ENCODE data around the gene OR2V2. TPM values are rescaled to one million over a fixed set of nuclear protein-coding genes. Genes with fewer than 3 reads are reported as not detected.

Gene OR2V2
- total RNA-seq, 1 donor from 2014 or later = not detected

DNA sequence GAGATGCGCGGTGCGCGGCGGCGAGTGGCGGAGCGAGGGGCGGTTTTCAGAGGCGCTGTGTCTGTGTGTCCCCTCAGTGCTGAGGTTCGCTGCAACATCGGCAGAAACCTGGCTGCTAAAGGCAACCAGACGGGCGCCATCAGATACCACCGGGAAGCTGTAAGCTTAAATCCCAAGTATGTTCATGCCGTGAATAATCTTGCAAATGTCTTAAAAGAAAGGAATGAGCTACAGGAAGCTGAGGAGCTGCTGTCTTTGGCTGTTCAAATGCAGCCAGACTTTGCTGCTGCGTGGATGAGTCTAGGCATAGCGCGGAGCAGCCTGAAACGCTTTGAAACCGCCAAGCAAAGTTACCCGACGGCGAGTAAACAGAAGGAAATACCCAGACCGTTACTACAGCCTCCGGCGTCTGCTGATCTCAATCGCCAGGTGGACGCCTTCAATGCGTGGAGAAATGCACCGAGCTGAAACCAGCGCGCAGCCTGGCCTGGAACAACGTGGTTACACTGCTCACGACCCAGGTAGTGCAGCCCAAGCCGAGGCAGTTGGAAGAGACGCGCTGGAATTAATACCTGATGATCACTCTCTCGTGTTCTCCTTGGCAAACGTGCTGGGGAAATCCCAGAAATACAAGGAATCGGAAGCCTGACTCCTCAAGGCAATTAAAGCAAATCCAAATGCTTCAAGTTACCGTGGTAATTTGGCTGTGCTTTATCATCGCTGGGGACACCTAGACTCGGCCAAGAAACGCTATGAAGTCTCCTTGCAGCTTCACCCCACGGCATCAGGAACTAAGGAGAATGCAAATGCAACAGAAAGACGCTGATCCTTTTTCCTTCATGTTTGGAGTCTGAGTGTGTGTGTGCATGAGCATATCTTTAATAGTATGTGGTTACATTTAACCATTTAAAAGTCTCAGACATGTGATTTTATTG lies 32.3 kb upstream of the OR2V2 start:
- no peak overlapping the region for H3K27ac Mint-ChIP-seq

DNA sequence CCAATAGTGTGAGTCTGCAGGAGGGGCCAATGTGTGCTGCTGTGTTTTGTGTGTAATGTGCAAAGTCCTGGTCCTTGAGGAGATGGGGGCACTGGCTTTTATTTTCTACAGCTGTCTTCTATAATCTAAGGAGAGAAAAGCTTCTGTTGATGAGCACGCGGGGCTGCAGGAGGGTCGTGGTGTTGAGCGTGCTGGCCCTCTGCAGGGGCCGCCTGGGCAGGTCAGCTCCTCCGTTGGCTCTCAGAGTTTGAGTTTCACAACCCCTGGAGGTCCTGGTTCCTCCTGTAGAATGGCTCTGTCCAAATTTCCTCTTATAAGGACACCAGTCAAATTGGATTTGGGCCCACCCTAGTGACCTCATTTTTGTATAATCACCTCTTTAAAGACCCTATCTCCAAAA lies 29.0 kb upstream of the OR2V2 start:
- ChIA-PET CTCF (interaction anchor here (0.6 kb wide), 1 partner anchor 52 kb away, joined by 3 read pairs; no protein-coding TSS in a partner anchor), POLR2A (no interaction called here)
- DNase-seq (no peak), ATAC-seq (ENCODE audit: low read depth) (no peak)
- Mint-ChIP-seq H3K27ac (no peak overlapping the region), H3K36me3 (ENCODE audit: low read depth) (no peaks in the 10 kb centered on the region), H3K4me3 (no peak overlapping the region), H3K9me3 (no peaks in the 10 kb centered on the region), H3K4me1 (no peaks in the 10 kb centered on the region), H3K27me3 (peaks cover 74% of the 10 kb centered on the region)
- intact Hi-C loops (cut with micrococcal nuclease) = no loop called here
- TF ChIP-seq, protein P1, sequence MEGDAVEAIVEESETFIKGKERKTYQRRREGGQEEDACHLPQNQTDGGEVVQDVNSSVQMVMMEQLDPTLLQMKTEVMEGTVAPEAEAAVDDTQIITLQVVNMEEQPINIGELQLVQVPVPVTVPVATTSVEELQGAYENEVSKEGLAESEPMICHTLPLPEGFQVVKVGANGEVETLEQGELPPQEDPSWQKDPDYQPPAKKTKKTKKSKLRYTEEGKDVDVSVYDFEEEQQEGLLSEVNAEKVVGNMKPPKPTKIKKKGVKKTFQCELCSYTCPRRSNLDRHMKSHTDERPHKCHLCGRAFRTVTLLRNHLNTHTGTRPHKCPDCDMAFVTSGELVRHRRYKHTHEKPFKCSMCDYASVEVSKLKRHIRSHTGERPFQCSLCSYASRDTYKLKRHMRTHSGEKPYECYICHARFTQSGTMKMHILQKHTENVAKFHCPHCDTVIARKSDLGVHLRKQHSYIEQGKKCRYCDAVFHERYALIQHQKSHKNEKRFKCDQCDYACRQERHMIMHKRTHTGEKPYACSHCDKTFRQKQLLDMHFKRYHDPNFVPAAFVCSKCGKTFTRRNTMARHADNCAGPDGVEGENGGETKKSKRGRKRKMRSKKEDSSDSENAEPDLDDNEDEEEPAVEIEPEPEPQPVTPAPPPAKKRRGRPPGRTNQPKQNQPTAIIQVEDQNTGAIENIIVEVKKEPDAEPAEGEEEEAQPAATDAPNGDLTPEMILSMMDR (IDR thresholded peaks at IDR 0.05) = no peak

More for the DNA sequence above, 32.3 kb upstream of the OR2V2 start:
- intact Hi-C loops (cut with micrococcal nuclease) = no loop called here
- Mint-ChIP-seq H3K4me1 (no peaks in the 10 kb centered on the region), H3K9me3 (no peaks in the 10 kb centered on the region), H3K27me3 (peaks cover 72% of the 10 kb centered on the region), H3K4me3 (no peak overlapping the region), H3K36me3 (ENCODE audit: low read depth) (no peaks in the 10 kb centered on the region)
- POLR2A ChIA-PET = no interaction called here
- ATAC-seq (ENCODE audit: low read depth) (no peak), DNase-seq (no peak)
- TF ChIP-seq, protein P1 (IDR thresholded peaks at IDR 0.05) = no peak
- CTCF ChIA-PET = interaction anchor here (0.6 kb wide), 1 partner anchor 9 kb away, joined by 3 read pairs; no protein-coding TSS in a partner anchor

DNA sequence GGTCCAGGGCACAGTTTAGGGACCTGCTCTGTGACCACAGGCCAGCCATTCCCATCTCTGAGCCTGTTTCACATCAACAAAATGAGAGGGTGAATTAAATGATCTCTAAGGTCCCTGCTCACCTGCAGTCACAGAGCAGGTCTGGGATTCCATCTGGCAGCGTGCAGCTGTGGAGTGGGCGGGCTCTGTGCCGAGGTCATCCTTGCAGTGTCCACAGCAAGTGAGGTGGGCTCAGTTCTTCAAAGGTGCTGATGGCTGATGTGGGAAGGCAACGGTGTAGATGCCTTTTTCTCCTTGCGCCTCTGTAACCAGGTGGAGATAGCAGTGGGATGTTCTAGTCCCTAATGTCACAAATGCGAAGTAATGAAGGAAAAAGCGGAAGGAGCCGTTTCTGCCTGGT lies 28.3 kb upstream of the OR2V2 start:
- Mint-ChIP-seq H3K27ac (no peak overlapping the region), H3K4me3 (no peak overlapping the region), H3K36me3 (ENCODE audit: low read depth) (no peaks in the 10 kb centered on the region), H3K9me3 (no peaks in the 10 kb centered on the region), H3K4me1 (no peaks in the 10 kb centered on the region), H3K27me3 (peaks cover 72% of the 10 kb centered on the region)
- DNase-seq (no peak), ATAC-seq (ENCODE audit: low read depth) (no peak)
- intact Hi-C loops (cut with micrococcal nuclease) = no loop called here
- CTCF ChIA-PET = no interaction called here
- POLR2A ChIA-PET = no interaction called here
- TF ChIP-seq, protein P1 (IDR thresholded peaks at IDR 0.05) = no peak

DNA sequence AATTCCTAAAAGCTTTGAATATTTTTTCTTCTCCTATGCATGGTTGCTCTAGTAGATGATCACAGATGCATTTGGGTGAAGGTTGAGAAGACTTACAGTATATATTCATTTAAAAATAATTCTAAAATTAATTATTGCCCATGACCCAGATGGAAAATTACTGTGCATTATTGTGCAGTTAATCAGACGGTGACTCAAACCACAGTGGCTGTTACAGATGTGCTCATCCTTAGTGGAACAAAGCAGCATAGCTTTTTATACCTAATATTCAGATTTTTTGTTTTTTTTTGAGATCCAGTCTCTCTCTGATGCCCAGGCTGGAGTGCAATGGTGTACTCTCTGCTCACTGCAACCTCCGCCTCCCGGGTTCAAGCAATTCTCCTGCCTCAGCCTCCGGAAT lies 27.1 kb upstream of the OR2V2 start:
- no peaks in the 10 kb centered on the region for H3K36me3 Mint-ChIP-seq (ENCODE audit: low read depth)
- TF ChIP-seq, protein P1 (IDR thresholded peaks at IDR 0.05) = no peak
- no peak overlapping the region for H3K4me3 Mint-ChIP-seq
- intact Hi-C loops (cut with micrococcal nuclease) = no loop called here
- ChIA-PET CTCF (no interaction called here), POLR2A (no interaction called here)
- no peak overlapping the region for H3K27ac Mint-ChIP-seq
- peaks cover 69% of the 10 kb centered on the region for H3K27me3 Mint-ChIP-seq
- H3K9me3 Mint-ChIP-seq = no peaks in the 10 kb centered on the region
- DNase-seq (no peak), ATAC-seq (ENCODE audit: low read depth) (no peak)
- H3K4me1 Mint-ChIP-seq = no peaks in the 10 kb centered on the region

DNA sequence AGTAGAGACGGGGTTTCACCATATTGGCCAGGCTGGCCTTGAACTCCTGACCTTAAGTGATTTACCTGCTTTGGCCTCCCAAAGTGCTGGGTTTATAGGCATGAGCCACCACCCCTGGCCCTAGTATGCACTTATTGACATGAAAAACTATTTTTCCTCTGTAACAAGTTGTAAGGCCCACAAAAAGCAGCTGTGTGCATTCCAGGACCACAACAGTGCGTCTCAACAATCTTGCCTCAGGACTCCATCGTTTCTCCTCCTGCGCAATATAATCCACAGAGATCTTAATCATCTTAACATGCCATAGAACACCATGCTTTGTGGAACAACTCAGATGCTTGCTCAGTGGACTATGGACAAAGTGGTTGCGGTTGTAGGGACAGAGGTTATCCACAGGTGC lies 26.6 kb upstream of the OR2V2 start:
- Mint-ChIP-seq H3K9me3 (no peaks in the 10 kb centered on the region), H3K27me3 (peaks cover 67% of the 10 kb centered on the region), H3K27ac (no peak overlapping the region), H3K36me3 (ENCODE audit: low read depth) (no peaks in the 10 kb centered on the region), H3K4me1 (no peaks in the 10 kb centered on the region), H3K4me3 (no peak overlapping the region)
- ATAC-seq (ENCODE audit: low read depth) (no peak), DNase-seq (no peak)
- ChIA-PET POLR2A (no interaction called here), CTCF (no interaction called here)
- intact Hi-C loops (cut with micrococcal nuclease) = no loop called here
- TF ChIP-seq, protein P1 (IDR thresholded peaks at IDR 0.05) = no peak
